ENCODE measurements around the gene MED25. TPM values are rescaled to one million over a fixed set of nuclear protein-coding genes. Genes with fewer than 3 reads are reported as not detected.

The MED25 gene
- polyA plus RNA-seq, 1 donor from 2014 or later = 18.9 TPM

DNA sequence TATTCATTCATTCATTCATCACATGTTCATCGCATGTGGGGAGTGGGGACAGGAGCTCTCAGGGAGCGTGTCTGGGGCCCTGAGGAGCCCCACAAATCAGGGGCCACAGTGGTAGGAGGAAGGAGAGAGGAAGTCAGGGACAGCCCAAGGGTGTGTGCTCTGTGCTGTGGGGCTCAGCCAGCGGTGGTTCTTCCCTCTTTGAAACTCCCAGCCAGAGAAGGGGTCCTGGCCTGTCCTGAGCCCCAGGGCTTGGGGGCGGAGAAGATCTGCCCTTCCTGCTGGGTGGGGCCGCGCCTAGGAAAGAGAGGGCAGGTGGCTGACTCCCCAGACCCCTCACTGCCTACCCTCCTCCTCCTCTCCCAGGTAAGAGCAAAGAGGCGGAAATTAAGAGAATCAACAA is 36.7 kb upstream of the MED25 start:
- Histone ChIP-seq H3K27ac (ENCODE audit: low read length) (no peak overlapping the region), H3K4me3 (ENCODE audit: low read length) (no peak overlapping the region), H3F3A (ENCODE audit: insufficient read depth, low read length, poor library complexity, severe bottlenecking) (no peaks in the 10 kb centered on the region), H3K4me2 (ENCODE audit: low read length) (no peak overlapping the region), H3K36me3 (ENCODE audit: insufficient read depth, low read length) (no peaks in the 10 kb centered on the region), H2AFZ (ENCODE audit: low read depth, low read length) (no peak overlapping the region), H3K27me3 (ENCODE audit: insufficient read depth, low read depth, low read length) (no peaks in the 10 kb centered on the region), H3K9me3 (ENCODE audit: low read length) (no peaks in the 10 kb centered on the region), H3K9me2 (ENCODE audit: insufficient read depth, low read length) (no peaks in the 10 kb centered on the region), H3K79me2 (replicated peaks; ENCODE audit: insufficient read depth, low read length) (no peaks in the 10 kb centered on the region), H3K9ac (ENCODE audit: low read length) (no peak overlapping the region), H4K20me1 (ENCODE audit: insufficient read depth) (no peaks in the 10 kb centered on the region)
- TF ChIP-seq TAF1 (IDR thresholded peaks at IDR 0.05; ENCODE audit: low read depth) (no peak), MXI1 (conservative IDR thresholded peaks at IDR 0.05; ENCODE audit: poor library complexity, severe bottlenecking) (no peak), RAD21 (conservative IDR thresholded peaks at IDR 0.05) (no peak), SMC3 (conservative IDR thresholded peaks at IDR 0.05; ENCODE audit: poor library complexity) (no peak), POLR2AphosphoS5 (IDR thresholded peaks at IDR 0.05) (no peak), EP300 (conservative IDR thresholded peaks at IDR 0.05; ENCODE audit: poor library complexity, severe bottlenecking) (no peak), EZH2 (IDR thresholded peaks at IDR 0.05; ENCODE audit: borderline replicate concordance, insufficient read depth, low read length, poor library complexity, severe bottlenecking) (no peak), CTCF (IDR thresholded peaks at IDR 0.05; ENCODE audit: poor library complexity, severe bottlenecking) (no peak)
- TF ChIP-seq, protein P1, sequence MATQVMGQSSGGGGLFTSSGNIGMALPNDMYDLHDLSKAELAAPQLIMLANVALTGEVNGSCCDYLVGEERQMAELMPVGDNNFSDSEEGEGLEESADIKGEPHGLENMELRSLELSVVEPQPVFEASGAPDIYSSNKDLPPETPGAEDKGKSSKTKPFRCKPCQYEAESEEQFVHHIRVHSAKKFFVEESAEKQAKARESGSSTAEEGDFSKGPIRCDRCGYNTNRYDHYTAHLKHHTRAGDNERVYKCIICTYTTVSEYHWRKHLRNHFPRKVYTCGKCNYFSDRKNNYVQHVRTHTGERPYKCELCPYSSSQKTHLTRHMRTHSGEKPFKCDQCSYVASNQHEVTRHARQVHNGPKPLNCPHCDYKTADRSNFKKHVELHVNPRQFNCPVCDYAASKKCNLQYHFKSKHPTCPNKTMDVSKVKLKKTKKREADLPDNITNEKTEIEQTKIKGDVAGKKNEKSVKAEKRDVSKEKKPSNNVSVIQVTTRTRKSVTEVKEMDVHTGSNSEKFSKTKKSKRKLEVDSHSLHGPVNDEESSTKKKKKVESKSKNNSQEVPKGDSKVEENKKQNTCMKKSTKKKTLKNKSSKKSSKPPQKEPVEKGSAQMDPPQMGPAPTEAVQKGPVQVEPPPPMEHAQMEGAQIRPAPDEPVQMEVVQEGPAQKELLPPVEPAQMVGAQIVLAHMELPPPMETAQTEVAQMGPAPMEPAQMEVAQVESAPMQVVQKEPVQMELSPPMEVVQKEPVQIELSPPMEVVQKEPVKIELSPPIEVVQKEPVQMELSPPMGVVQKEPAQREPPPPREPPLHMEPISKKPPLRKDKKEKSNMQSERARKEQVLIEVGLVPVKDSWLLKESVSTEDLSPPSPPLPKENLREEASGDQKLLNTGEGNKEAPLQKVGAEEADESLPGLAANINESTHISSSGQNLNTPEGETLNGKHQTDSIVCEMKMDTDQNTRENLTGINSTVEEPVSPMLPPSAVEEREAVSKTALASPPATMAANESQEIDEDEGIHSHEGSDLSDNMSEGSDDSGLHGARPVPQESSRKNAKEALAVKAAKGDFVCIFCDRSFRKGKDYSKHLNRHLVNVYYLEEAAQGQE (IDR thresholded peaks at IDR 0.05; ENCODE audit: borderline replicate concordance) = no peak

DNA sequence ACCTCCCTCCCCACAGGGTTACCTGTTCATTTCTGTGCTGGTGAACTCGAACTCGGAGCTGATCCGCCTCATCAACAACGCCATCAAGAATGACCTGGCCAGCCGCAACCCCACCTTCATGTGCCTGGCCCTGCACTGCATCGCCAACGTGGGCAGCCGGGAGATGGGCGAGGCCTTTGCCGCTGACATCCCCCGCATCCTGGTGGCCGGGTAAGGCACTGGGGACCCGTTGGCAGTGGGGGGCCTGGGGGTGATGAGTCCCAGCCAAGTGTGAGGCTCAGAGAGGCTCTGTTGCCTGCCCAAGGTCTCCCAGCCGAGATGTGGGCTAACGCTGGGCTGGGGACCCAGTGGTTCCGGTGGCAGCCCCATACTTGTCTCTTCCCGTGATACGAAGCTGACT is 35.6 kb upstream of the MED25 start:
- H3K9me2 ChIP-seq (ENCODE audit: insufficient read depth, low read length) = no peaks in the 10 kb centered on the region
- H3K79me2 ChIP-seq (replicated peaks; ENCODE audit: insufficient read depth, low read length) = no peaks in the 10 kb centered on the region
- H3K36me3 ChIP-seq (ENCODE audit: insufficient read depth, low read length) = no peaks in the 10 kb centered on the region
- H3K9me3 ChIP-seq (ENCODE audit: low read length) = no peaks in the 10 kb centered on the region
- H3K27me3 ChIP-seq (ENCODE audit: insufficient read depth, low read depth, low read length) = no peaks in the 10 kb centered on the region
- H3K4me2 ChIP-seq (ENCODE audit: low read length) = no peak overlapping the region
- H3K9ac ChIP-seq (ENCODE audit: low read length) = no peak overlapping the region
- H3F3A ChIP-seq (ENCODE audit: insufficient read depth, low read length, poor library complexity, severe bottlenecking) = no peaks in the 10 kb centered on the region
- H2AFZ ChIP-seq (ENCODE audit: low read depth, low read length) = no peak overlapping the region
- H3K4me3 ChIP-seq (ENCODE audit: low read length) = no peak overlapping the region
- H4K20me1 ChIP-seq (ENCODE audit: insufficient read depth) = no peaks in the 10 kb centered on the region
- TF ChIP-seq RAD21 (conservative IDR thresholded peaks at IDR 0.05) (no peak), CTCF (IDR thresholded peaks at IDR 0.05; ENCODE audit: poor library complexity, severe bottlenecking) (no peak), EZH2 (IDR thresholded peaks at IDR 0.05; ENCODE audit: borderline replicate concordance, insufficient read depth, low read length, poor library complexity, severe bottlenecking) (no peak), MXI1 (conservative IDR thresholded peaks at IDR 0.05; ENCODE audit: poor library complexity, severe bottlenecking) (no peak), SMC3 (conservative IDR thresholded peaks at IDR 0.05; ENCODE audit: poor library complexity) (no peak), EP300 (conservative IDR thresholded peaks at IDR 0.05; ENCODE audit: poor library complexity, severe bottlenecking) (no peak), POLR2AphosphoS5 (IDR thresholded peaks at IDR 0.05) (no peak), TAF1 (IDR thresholded peaks at IDR 0.05; ENCODE audit: low read depth) (no peak)
- TF ChIP-seq, protein P1 (IDR thresholded peaks at IDR 0.05; ENCODE audit: borderline replicate concordance) = no peak
- H3K27ac ChIP-seq (ENCODE audit: low read length) = no peak overlapping the region
